GM23338 (cell line): ENCODE measurements around the gene OR2AP1. TPM values are rescaled to one million over a fixed set of nuclear protein-coding genes. Genes with fewer than 3 reads are reported as not detected.

Source experiments
- ATAC-seq: fragments of 200-7000 bp; cut with Tn5 transposase; 3 replicates; pipeline ENCODE4 v1.9.1; 2020
- DNase-seq: peaks from one replicate; pipeline ENCODE4 v3.0.0-alpha.2; 2015; ENCODE audit warnings: low spot score
- H2AFZ ChIP-seq: fragments of 200-600 bp; sonication (generic); 2 replicates; pipeline ENCODE4 v1.8.0; 2016; ENCODE audit warnings: antibody characterized with exemption, mild to moderate bottlenecking, moderate library complexity
- H3F3A ChIP-seq: fragments of 200-600 bp; sonication (generic); replicated peaks from 2 replicates; pipeline ENCODE4 v1.8.0; 2017; ENCODE audit warnings: antibody characterized with exemption, mixed run types, low read depth
- H3K27ac ChIP-seq: fragments of 200-600 bp; sonication (generic); 2 replicates; pipeline ENCODE4 v1.6.1; 2016; ENCODE audit warnings: low read depth
- H3K27me3 ChIP-seq: fragments of 200-600 bp; sonication (generic); 2 replicates; pipeline ENCODE4 v1.8.0; 2016; ENCODE audit warnings: mild to moderate bottlenecking, mixed run types, moderate library complexity; ENCODE audit not compliant: insufficient read depth
- H3K36me3 ChIP-seq: fragments of 200-600 bp; sonication (generic); 2 replicates; pipeline ENCODE4 v1.8.0; 2016; ENCODE audit warnings: mild to moderate bottlenecking; ENCODE audit not compliant: insufficient read depth
- H3K4me1 ChIP-seq: fragments of 200-600 bp; sonication (generic); 2 replicates; pipeline ENCODE4 v1.8.0; 2016; ENCODE audit warnings: mild to moderate bottlenecking, moderate library complexity; ENCODE audit not compliant: insufficient read depth
- H3K4me2 ChIP-seq: fragments of 200-600 bp; sonication (generic); 2 replicates; pipeline ENCODE4 v1.7.1; 2017; ENCODE audit warnings: mixed run types
- H3K4me3 ChIP-seq: fragments of 200-600 bp; sonication (generic); 2 replicates; pipeline ENCODE4 v1.6.1; 2016; ENCODE audit warnings: mixed run types
- H3K79me2 ChIP-seq: fragments of 200-600 bp; sonication (generic); replicated peaks from 2 replicates; pipeline ENCODE4 v1.8.0; 2017; ENCODE audit warnings: mild to moderate bottlenecking; ENCODE audit not compliant: insufficient read depth
- H3K9me2 ChIP-seq: fragments of 200-600 bp; sonication (generic); 2 replicates; pipeline ENCODE4 v1.8.0; 2017; ENCODE audit not compliant: insufficient read depth
- H4K20me1 ChIP-seq: fragments of 200-600 bp; sonication (generic); replicated peaks from 2 replicates; pipeline ENCODE4 v1.8.0; 2017; ENCODE audit warnings: mild to moderate bottlenecking; ENCODE audit not compliant: insufficient read depth
- H3K27ac Mint-ChIP-seq: 2 replicates; pipeline ENCODE4 v1.8.0; 2020; ENCODE audit warnings: inconsistent platforms, mild to moderate bottlenecking, moderate library complexity, mixed read lengths
- H3K27me3 Mint-ChIP-seq: 3 replicates; pipeline ENCODE4 v1.8.0; 2022; ENCODE audit warnings: low read depth, mild to moderate bottlenecking, moderate library complexity, mixed read lengths, inconsistent platforms; ENCODE audit not compliant: insufficient read depth, poor library complexity
- H3K36me3 Mint-ChIP-seq: 3 replicates; pipeline ENCODE4 v1.8.0; 2021; ENCODE audit warnings: low read depth, mild to moderate bottlenecking, inconsistent platforms, moderate library complexity, mixed read lengths
- H3K4me1 Mint-ChIP-seq: 3 replicates; pipeline ENCODE4 v1.8.0; 2020; ENCODE audit warnings: mild to moderate bottlenecking, inconsistent platforms, mixed read lengths
- H3K4me3 Mint-ChIP-seq: 3 replicates; pipeline ENCODE4 v1.8.0; 2021; ENCODE audit warnings: moderate library complexity, mild to moderate bottlenecking, inconsistent platforms, mixed read lengths
- H3K9me3 Mint-ChIP-seq: 3 replicates; pipeline ENCODE4 v1.8.0; 2020; ENCODE audit warnings: moderate library complexity, mild to moderate bottlenecking, inconsistent platforms, mixed read lengths
- CREB1 ChIP-seq: fragments of 250-450 bp; sonication (Bioruptor Pico); IDR thresholded peaks from 2 replicates; pipeline ENCODE4 v1.5.0; 2020; ENCODE audit warnings: low read depth, mild to moderate bottlenecking, moderate library complexity
- EZH2 ChIP-seq: fragments of 200-600 bp; sonication (generic); IDR thresholded peaks from one replicate; pipeline ENCODE4 v1.8.0; 2017; ENCODE audit warnings: antibody characterized with exemption, mild to moderate bottlenecking, low read depth; ENCODE audit not compliant: unreplicated experiment
- EZH2phosphoT487 ChIP-seq: fragments of 200-600 bp; sonication (generic); IDR thresholded peaks from one replicate; pipeline ENCODE4 v1.8.1; 2018; ENCODE audit warnings: antibody characterized with exemption; ENCODE audit not compliant: unreplicated experiment
- JUNB ChIP-seq: IDR thresholded peaks from one replicate; pipeline ENCODE4 v1.6.1; 2016; ENCODE audit warnings: antibody characterized with exemption; ENCODE audit not compliant: unreplicated experiment
- POLR2AphosphoS5 ChIP-seq: IDR thresholded peaks from 2 replicates; pipeline ENCODE4 v1.6.1; 2016; ENCODE audit warnings: antibody characterized with exemption, low read depth
- STAT1 ChIP-seq: IDR thresholded peaks from one replicate; pipeline ENCODE4 v1.6.1; 2016; ENCODE audit warnings: antibody characterized with exemption; ENCODE audit not compliant: unreplicated experiment
- polyA plus RNA-seq: library from polyadenylated mRNA; unstranded; fragments of >200 nt; fragmentation: Nextera tagmentation; extraction: Ambion mirVana; gene quantifications from 2 replicates; pipeline ENCODE4 v1.2.1, GENCODE V29; 2016
- total RNA-seq: library from RNA; depleted of rRNA; stranded (reverse); fragments of >200 nt; shearing (Covaris generic); gene quantifications from 2 replicates; pipeline ENCODE4 v1.2.3, GENCODE V29; 2014
- TF ChIP-seq, protein P1 (sequence below): IDR thresholded peaks from 2 replicates; pipeline ENCODE4 v1.6.1; 2016; ENCODE audit warnings: antibody characterized with exemption
- TF ChIP-seq, protein P2 (sequence below), 2 experiments: fragments of 200-600 bp in 1 of 2; sonication (generic) in 1 of 2; conservative IDR thresholded peaks; 2 replicates each; pipeline versions ENCODE4 v1.5.1 to v1.6.1; 2016 to 2017; ENCODE audit warnings: antibody characterized with exemption in 2 of 2, low read depth in 2 of 2, mild to moderate bottlenecking in 2 of 2, moderate library complexity in 1 of 2
- TF ChIP-seq, protein P3 (sequence below): fragments of 250-450 bp; sonication (Bioruptor Pico); IDR thresholded peaks from 2 replicates; pipeline ENCODE4 v1.5.0; 2020; ENCODE audit warnings: mild to moderate bottlenecking, moderate library complexity

Gene OR2AP1
- total and polyA plus RNA-seq, 2 experiments from 2014 or later = not detected

DNA sequence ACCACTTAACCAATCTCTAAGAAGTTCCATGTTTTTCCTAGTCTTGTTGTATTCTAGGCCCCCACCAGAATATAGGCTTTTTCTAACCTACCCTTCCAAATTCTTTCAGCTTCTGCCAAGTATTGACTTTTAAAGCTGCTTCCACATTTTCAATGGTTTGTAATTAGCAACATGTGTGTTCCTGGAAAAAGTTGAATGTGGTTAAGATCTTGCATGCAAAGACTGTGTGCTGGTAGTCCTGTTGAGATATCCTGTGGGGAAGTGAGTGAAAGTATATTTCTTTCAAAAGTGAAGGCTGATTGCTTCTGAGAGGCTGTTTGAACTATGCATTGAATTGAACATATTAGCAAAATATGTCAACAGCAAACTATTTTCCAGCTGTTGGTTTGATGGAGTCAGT lies 23.5 kb upstream of the OR2AP1 start:
- DNase-seq (no peak), ATAC-seq (no peak)
- no peak overlapping the region for H3K4me2 ChIP-seq
- no peaks in the 10 kb centered on the region for H3F3A ChIP-seq
- H3K36me3 ChIP-seq = no peaks in the 10 kb centered on the region; the same call in 1 of the 2 replicates
- H3K4me3 ChIP-seq = no peak overlapping the region
- no peaks in the 10 kb centered on the region for H4K20me1 ChIP-seq
- no peaks in the 10 kb centered on the region for H3K4me1 ChIP-seq
- H3K79me2 ChIP-seq = no peaks in the 10 kb centered on the region
- Mint-ChIP-seq H3K4me3 (no peak overlapping the region), H3K4me1 (no peaks in the 10 kb centered on the region), H3K9me3 (peaks cover 29% of the 10 kb centered on the region), H3K27ac (no peak overlapping the region), H3K27me3 (peaks cover 4% of the 10 kb centered on the region), H3K36me3 (peaks cover 2% of the 10 kb centered on the region; the same call in 2 of the 3 replicates)
- no peaks in the 10 kb centered on the region for H3K27me3 ChIP-seq
- H2AFZ ChIP-seq = no peak overlapping the region
- H3K27ac ChIP-seq = no peak overlapping the region
- peaks cover 17% of the 10 kb centered on the region for H3K9me2 ChIP-seq
- TF ChIP-seq EZH2phosphoT487 (no peak), STAT1 (no peak), POLR2AphosphoS5 (no peak), CREB1 (CRISPR knock-in tag) (no peak), JUNB (no peak), EZH2 (no peak)
- TF ChIP-seq, protein P1, sequence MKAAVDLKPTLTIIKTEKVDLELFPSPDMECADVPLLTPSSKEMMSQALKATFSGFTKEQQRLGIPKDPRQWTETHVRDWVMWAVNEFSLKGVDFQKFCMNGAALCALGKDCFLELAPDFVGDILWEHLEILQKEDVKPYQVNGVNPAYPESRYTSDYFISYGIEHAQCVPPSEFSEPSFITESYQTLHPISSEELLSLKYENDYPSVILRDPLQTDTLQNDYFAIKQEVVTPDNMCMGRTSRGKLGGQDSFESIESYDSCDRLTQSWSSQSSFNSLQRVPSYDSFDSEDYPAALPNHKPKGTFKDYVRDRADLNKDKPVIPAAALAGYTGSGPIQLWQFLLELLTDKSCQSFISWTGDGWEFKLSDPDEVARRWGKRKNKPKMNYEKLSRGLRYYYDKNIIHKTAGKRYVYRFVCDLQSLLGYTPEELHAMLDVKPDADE = no peak
- TF ChIP-seq, protein P2, sequence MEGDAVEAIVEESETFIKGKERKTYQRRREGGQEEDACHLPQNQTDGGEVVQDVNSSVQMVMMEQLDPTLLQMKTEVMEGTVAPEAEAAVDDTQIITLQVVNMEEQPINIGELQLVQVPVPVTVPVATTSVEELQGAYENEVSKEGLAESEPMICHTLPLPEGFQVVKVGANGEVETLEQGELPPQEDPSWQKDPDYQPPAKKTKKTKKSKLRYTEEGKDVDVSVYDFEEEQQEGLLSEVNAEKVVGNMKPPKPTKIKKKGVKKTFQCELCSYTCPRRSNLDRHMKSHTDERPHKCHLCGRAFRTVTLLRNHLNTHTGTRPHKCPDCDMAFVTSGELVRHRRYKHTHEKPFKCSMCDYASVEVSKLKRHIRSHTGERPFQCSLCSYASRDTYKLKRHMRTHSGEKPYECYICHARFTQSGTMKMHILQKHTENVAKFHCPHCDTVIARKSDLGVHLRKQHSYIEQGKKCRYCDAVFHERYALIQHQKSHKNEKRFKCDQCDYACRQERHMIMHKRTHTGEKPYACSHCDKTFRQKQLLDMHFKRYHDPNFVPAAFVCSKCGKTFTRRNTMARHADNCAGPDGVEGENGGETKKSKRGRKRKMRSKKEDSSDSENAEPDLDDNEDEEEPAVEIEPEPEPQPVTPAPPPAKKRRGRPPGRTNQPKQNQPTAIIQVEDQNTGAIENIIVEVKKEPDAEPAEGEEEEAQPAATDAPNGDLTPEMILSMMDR (conservative IDR thresholded peaks at IDR 0.05; ENCODE audit: low read depth in 2 of 2) = no peak

DNA sequence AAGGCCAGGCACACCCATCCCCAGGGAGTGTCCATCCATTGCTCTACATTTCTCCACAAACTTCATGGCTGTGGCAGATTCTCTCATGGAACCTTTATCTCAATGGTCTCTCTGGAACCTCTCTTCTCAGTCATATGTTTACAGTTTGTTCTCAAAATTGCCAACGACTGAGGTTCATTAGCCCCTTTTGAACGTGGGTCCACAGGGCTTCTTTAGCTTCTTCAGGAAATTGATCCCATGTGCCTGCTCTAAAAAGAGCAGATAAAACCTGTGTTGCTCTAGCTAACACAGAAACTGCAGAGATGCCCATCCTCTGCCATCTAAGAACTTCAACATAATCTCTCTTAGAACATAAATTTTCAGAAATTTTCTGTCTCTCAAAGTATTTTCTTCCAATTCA lies 23.0 kb upstream of the OR2AP1 start, which contains the start of gene OR6C4:
OR6C4 (plus strand) TSS at position 301 of the 400 bp plus-strand sequence. CDS start 1,625 bp downstream, outside the sequence.
- Histone ChIP-seq H3F3A (no peaks in the 10 kb centered on the region), H3K36me3 (no peaks in the 10 kb centered on the region; the same call in 1 of the 2 replicates), H3K4me1 (no peaks in the 10 kb centered on the region), H2AFZ (0 out of 2 replicates have a peak within 1 kb of the TSS, but pooled peaks have one; percentile 5), H3K27me3 (no peaks in the 10 kb centered on the region), H3K79me2 (no peaks in the 10 kb centered on the region), H3K4me3 (no peak within 1 kb of the TSS), H4K20me1 (no peaks in the 10 kb centered on the region), H3K4me2 (no peak within 1 kb of the TSS), H3K27ac (no peak within 1 kb of the TSS), H3K9me2 (peaks cover 17% of the 10 kb centered on the region)
- Mint-ChIP-seq H3K36me3 (peaks cover 2% of the 10 kb centered on the region; the same call in 2 of the 3 replicates), H3K4me3 (no peak within 1 kb of the TSS), H3K27ac (no peak within 1 kb of the TSS), H3K9me3 (peaks cover 29% of the 10 kb centered on the region), H3K27me3 (peaks cover 4% of the 10 kb centered on the region), H3K4me1 (no peaks in the 10 kb centered on the region)
- DNase-seq (no peak), ATAC-seq (no peak)
- TF ChIP-seq, protein P3, sequence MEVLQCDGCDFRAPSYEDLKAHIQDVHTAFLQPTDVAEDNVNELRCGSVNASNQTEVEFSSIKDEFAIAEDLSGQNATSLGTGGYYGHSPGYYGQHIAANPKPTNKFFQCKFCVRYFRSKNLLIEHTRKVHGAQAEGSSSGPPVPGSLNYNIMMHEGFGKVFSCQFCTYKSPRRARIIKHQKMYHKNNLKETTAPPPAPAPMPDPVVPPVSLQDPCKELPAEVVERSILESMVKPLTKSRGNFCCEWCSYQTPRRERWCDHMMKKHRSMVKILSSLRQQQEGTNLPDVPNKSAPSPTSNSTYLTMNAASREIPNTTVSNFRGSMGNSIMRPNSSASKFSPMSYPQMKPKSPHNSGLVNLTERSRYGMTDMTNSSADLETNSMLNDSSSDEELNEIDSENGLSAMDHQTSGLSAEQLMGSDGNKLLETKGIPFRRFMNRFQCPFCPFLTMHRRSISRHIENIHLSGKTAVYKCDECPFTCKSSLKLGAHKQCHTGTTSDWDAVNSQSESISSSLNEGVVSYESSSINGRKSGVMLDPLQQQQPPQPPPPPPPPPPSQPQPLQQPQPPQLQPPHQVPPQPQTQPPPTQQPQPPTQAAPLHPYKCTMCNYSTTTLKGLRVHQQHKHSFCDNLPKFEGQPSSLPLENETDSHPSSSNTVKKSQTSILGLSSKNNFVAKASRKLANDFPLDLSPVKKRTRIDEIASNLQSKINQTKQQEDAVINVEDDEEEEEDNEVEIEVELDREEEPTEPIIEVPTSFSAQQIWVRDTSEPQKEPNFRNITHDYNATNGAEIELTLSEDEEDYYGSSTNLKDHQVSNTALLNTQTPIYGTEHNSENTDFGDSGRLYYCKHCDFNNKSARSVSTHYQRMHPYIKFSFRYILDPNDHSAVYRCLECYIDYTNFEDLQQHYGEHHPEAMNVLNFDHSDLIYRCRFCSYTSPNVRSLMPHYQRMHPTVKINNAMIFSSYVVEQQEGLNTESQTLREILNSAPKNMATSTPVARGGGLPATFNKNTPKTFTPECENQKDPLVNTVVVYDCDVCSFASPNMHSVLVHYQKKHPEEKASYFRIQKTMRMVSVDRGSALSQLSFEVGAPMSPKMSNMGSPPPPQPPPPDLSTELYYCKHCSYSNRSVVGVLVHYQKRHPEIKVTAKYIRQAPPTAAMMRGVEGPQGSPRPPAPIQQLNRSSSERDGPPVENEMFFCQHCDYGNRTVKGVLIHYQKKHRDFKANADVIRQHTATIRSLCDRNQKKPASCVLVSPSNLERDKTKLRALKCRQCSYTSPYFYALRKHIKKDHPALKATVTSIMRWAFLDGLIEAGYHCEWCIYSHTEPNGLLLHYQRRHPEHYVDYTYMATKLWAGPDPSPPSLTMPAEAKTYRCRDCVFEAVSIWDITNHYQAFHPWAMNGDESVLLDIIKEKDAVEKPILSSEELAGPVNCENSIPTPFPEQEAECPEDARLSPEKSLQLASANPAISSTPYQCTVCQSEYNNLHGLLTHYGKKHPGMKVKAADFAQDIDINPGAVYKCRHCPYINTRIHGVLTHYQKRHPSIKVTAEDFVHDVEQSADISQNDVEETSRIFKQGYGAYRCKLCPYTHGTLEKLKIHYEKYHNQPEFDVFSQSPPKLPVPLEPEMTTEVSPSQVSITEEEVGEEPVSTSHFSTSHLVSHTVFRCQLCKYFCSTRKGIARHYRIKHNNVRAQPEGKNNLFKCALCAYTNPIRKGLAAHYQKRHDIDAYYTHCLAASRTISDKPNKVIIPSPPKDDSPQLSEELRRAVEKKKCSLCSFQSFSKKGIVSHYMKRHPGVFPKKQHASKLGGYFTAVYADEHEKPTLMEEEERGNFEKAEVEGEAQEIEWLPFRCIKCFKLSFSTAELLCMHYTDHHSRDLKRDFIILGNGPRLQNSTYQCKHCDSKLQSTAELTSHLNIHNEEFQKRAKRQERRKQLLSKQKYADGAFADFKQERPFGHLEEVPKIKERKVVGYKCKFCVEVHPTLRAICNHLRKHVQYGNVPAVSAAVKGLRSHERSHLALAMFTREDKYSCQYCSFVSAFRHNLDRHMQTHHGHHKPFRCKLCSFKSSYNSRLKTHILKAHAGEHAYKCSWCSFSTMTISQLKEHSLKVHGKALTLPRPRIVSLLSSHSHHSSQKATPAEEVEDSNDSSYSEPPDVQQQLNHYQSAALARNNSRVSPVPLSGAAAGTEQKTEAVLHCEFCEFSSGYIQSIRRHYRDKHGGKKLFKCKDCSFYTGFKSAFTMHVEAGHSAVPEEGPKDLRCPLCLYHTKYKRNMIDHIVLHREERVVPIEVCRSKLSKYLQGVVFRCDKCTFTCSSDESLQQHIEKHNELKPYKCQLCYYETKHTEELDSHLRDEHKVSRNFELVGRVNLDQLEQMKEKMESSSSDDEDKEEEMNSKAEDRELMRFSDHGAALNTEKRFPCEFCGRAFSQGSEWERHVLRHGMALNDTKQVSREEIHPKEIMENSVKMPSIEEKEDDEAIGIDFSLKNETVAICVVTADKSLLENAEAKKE = no peak
- TF ChIP-seq EZH2phosphoT487 (no peak), STAT1 (no peak)
- TF ChIP-seq, protein P2 (conservative IDR thresholded peaks at IDR 0.05; ENCODE audit: low read depth in 2 of 2) = no peak
